SK-N-SH treated with all-trans-retinoic acid at 6 μM for 48 hours (cell line): Measurements from ENCODE around the gene PPP1CC.

Experiments
- ISL1 ChIP-seq: fragments of 250-450 bp; sonication (Bioruptor Pico); IDR thresholded peaks from 2 replicates; pipeline ENCODE4 v2.1.2; 2022; ENCODE audit warnings: mild to moderate bottlenecking, moderate library complexity
- RARB ChIP-seq: fragments of 250-450 bp; sonication (Bioruptor Pico); IDR thresholded peaks from 2 replicates; pipeline ENCODE4 v1.8.0; 2021; ENCODE audit warnings: mild to moderate bottlenecking, moderate library complexity
- ZFP3 ChIP-seq: fragments of 250-450 bp; sonication (Bioruptor Pico); IDR thresholded peaks from 2 replicates; pipeline ENCODE4 v1.5.0; 2020; ENCODE audit warnings: mild to moderate bottlenecking, moderate library complexity
- ZNF565 ChIP-seq: fragments of 450-650 bp; formaldehyde crosslinking; conservative IDR thresholded peaks from 2 replicates; pipeline ENCODE4 v1.5.0; 2020; ENCODE audit warnings: low read depth, mild to moderate bottlenecking, moderate library complexity
- TF ChIP-seq, protein P1 (sequence below): fragments of 250-450 bp; sonication (Bioruptor Pico); IDR thresholded peaks from 2 replicates; pipeline ENCODE4 v1.8.0; 2020; ENCODE audit warnings: mild to moderate bottlenecking, moderate library complexity, borderline replicate concordance

DNA sequence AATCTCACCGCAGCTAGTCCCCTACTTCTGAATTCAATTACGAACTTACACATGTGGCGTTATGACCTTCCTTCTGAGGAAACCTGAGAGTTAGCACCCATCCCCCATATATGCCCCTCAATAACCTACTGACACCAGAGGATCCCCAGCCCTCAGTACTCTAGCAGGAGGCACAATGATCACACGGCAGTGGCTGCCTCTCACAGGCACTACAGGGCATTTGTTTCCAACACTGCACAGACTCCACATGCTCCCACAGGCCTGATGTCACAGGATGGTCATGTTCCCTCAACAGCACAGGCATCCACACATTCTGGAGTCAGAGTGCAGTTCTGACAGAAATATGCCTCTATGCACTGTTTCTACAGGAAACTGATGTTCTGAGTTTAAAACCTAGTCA is 17.4 kb downstream of the PPP1CC start:
- no peak for TF ChIP-seq RARB (CRISPR knock-in tag)
- TF ChIP-seq ZFP3 (CRISPR knock-in tag): no peak
- no peak for TF ChIP-seq ZNF565 (CRISPR knock-in tag)
- TF ChIP-seq, protein P1, sequence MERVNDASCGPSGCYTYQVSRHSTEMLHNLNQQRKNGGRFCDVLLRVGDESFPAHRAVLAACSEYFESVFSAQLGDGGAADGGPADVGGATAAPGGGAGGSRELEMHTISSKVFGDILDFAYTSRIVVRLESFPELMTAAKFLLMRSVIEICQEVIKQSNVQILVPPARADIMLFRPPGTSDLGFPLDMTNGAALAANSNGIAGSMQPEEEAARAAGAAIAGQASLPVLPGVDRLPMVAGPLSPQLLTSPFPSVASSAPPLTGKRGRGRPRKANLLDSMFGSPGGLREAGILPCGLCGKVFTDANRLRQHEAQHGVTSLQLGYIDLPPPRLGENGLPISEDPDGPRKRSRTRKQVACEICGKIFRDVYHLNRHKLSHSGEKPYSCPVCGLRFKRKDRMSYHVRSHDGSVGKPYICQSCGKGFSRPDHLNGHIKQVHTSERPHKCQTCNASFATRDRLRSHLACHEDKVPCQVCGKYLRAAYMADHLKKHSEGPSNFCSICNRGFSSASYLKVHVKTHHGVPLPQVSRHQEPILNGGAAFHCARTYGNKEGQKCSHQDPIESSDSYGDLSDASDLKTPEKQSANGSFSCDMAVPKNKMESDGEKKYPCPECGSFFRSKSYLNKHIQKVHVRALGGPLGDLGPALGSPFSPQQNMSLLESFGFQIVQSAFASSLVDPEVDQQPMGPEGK: no peak
- TF ChIP-seq ISL1 (CRISPR knock-in tag): no peak
